Measurements from ENCODE around the gene RSL24D1.

RSL24D1 gene

DNA sequence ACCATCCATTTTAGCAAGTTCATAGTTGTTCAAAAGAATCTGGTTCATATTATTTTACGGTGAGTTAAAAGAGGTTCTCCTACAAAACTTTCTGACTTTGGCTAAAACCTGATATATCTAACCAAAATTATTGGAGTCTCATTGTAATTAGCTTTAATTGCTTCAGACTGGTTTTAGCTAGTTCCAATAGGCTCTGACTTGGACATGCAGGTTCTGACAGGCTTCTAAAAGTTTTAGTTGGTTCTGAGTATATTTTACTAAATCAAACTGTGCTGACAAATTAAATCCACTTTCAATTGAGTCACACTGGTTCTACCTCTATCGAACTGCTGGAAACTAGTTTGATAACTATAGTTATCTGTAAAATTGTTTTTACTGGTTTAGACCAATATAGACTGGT lies 42.1 kb upstream of the RSL24D1 start:
- peaks cover 15% of the 10 kb centered on the region for H3K4me1 ChIP-seq (ENCODE audit: insufficient read depth, low read length, poor library complexity, severe bottlenecking)
- no peak overlapping the region for H3K9ac ChIP-seq (ENCODE audit: low read depth, low read length, poor library complexity, severe bottlenecking)
- H3K27me3 ChIP-seq (ENCODE audit: insufficient read depth, low read length, poor library complexity, severe bottlenecking), result no peaks in the 10 kb centered on the region
- peaks cover 68% of the 10 kb centered on the region for H3K79me2 ChIP-seq (ENCODE audit: insufficient read depth, low read length)
- no peak overlapping the region for H3K4me2 ChIP-seq (ENCODE audit: low read depth, low read length, poor library complexity, severe bottlenecking)
- no peaks in the 10 kb centered on the region for H4K20me1 ChIP-seq (ENCODE audit: insufficient read depth, low read length, poor library complexity, severe bottlenecking)
- no peak overlapping the region for H3K4me3 ChIP-seq (ENCODE audit: low read length, poor library complexity, severe bottlenecking)
- H3F3A ChIP-seq (ENCODE audit: low read depth), result no peaks in the 10 kb centered on the region
- H3K36me3 ChIP-seq (ENCODE audit: insufficient read depth, low read length), result peaks cover 12% of the 10 kb centered on the region; the same call in 1 of the 2 replicates
- H3K9me2 ChIP-seq (replicated peaks; ENCODE audit: low read depth, low read length), result no peaks in the 10 kb centered on the region
- TF ChIP-seq CTCF (conservative IDR thresholded peaks at IDR 0.05; ENCODE audit: low read length), result no peak
- TF ChIP-seq EZH2phosphoT487 (IDR thresholded peaks at IDR 0.05; ENCODE audit: borderline replicate concordance), result no peak
- no peak overlapping the region for H2AFZ ChIP-seq (ENCODE audit: low read length)
- H3K9me3 ChIP-seq (ENCODE audit: insufficient read depth, low read depth, low read length), result no peaks in the 10 kb centered on the region

DNA sequence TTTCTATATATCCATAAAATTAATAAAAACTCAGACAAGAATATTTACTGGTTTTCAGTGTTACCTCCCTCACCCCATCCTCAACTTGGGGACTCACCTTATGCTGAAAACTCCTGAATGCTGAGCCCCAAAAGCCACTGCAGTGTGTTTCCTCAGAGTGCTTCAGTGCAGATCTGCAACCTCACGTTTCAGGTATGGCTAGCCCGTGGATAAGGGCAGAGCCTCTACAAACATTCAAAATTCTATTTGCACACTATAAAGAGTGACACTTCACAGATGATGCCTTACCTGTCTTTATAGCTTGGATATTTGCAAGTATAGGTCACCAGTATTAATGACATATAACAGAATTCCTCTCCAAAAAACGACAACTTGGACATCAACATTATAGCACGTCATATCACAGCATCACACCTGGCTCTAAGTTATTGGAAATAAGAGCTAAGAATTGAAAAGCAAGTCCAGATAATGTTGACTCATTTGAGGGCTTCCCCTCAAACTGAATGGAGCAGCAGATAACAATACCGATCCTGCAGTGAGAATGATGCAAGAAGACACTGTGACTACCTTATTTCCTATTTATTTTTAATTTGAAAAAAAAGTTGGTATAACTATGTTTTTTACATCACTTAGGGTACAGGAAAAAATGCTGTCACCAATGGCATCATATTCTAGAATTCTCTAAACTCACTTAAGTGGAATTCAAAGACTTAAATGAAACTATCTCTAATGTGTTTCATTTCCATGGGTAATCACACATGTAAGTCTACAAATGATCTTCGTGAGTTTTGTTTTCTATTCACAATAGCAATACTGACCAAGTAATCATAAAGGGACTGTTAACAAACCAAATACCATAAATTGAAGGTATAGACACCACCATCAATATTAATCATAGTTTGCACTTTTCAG lies 40.7 kb upstream of the RSL24D1 start:
- no peaks in the 10 kb centered on the region for H3K27me3 ChIP-seq (ENCODE audit: insufficient read depth, low read length, poor library complexity, severe bottlenecking)
- H3K36me3 ChIP-seq (ENCODE audit: insufficient read depth, low read length), result peaks cover 20% of the 10 kb centered on the region; the same call in 1 of the 2 replicates
- no peak overlapping the region for H3K4me3 ChIP-seq (ENCODE audit: low read length, poor library complexity, severe bottlenecking)
- no peaks in the 10 kb centered on the region for H3F3A ChIP-seq (ENCODE audit: low read depth)
- TF ChIP-seq EZH2phosphoT487 (IDR thresholded peaks at IDR 0.05; ENCODE audit: borderline replicate concordance), result no peak
- no peak for TF ChIP-seq CTCF (conservative IDR thresholded peaks at IDR 0.05; ENCODE audit: low read length)
- H3K79me2 ChIP-seq (ENCODE audit: insufficient read depth, low read length), result peaks cover 54% of the 10 kb centered on the region
- H3K9me3 ChIP-seq (ENCODE audit: insufficient read depth, low read depth, low read length), result no peaks in the 10 kb centered on the region
- H3K4me1 ChIP-seq (ENCODE audit: insufficient read depth, low read length, poor library complexity, severe bottlenecking), result peaks cover 15% of the 10 kb centered on the region
- H3K9ac ChIP-seq (ENCODE audit: low read depth, low read length, poor library complexity, severe bottlenecking), result no peak overlapping the region
- H3K9me2 ChIP-seq (replicated peaks; ENCODE audit: low read depth, low read length), result no peaks in the 10 kb centered on the region
- H3K4me2 ChIP-seq (ENCODE audit: low read depth, low read length, poor library complexity, severe bottlenecking), result no peak overlapping the region
- no peak overlapping the region for H2AFZ ChIP-seq (ENCODE audit: low read length)
- H4K20me1 ChIP-seq (ENCODE audit: insufficient read depth, low read length, poor library complexity, severe bottlenecking), result no peaks in the 10 kb centered on the region

- no peak overlapping the region for H3K4me3 ChIP-seq (ENCODE audit: low read length, poor library complexity, severe bottlenecking)
- H3K9me2 ChIP-seq (replicated peaks; ENCODE audit: low read depth, low read length), result no peaks in the 10 kb centered on the region
- peaks cover 7% of the 10 kb centered on the region for H3K4me1 ChIP-seq (ENCODE audit: insufficient read depth, low read length, poor library complexity, severe bottlenecking)
- no peaks in the 10 kb centered on the region for H3F3A ChIP-seq (ENCODE audit: low read depth)
- H2AFZ ChIP-seq (ENCODE audit: low read length), result no peak overlapping the region
- H3K36me3 ChIP-seq (ENCODE audit: insufficient read depth, low read length), result peaks cover 29% of the 10 kb centered on the region; the same call in 1 of the 2 replicates
- H3K4me2 ChIP-seq (ENCODE audit: low read depth, low read length, poor library complexity, severe bottlenecking), result no peak overlapping the region
- no peaks in the 10 kb centered on the region for H4K20me1 ChIP-seq (ENCODE audit: insufficient read depth, low read length, poor library complexity, severe bottlenecking)
- TF ChIP-seq CTCF (conservative IDR thresholded peaks at IDR 0.05; ENCODE audit: low read length) (no peak), EZH2phosphoT487 (IDR thresholded peaks at IDR 0.05; ENCODE audit: borderline replicate concordance) (no peak)
- no peaks in the 10 kb centered on the region for H3K9me3 ChIP-seq (ENCODE audit: insufficient read depth, low read depth, low read length)
- peaks cover 49% of the 10 kb centered on the region for H3K79me2 ChIP-seq (ENCODE audit: insufficient read depth, low read length)
- H3K9ac ChIP-seq (ENCODE audit: low read depth, low read length, poor library complexity, severe bottlenecking), result no peak overlapping the region
- H3K27me3 ChIP-seq (ENCODE audit: insufficient read depth, low read length, poor library complexity, severe bottlenecking), result no peaks in the 10 kb centered on the region
Measured at GRCh38 chr15:55235546-55236036, 38.9 kb upstream of the RSL24D1 start.

All from Loucy (cell line).